ENCODE data around the gene RALGAPA1.
"Not testable (repeated sequence)": the region's sequence is repeated elsewhere in the genome, so short reads cannot be mapped to it uniquely, and the experiment has no call there.

RALGAPA1 gene

GRCh38 chr14:35808638-35809563 lies at the start of gene RALGAPA1:
Gene RALGAPA1 (minus strand): TSS chr14:35809295. CDS start chr14:35808835, 460 bp downstream.
- peak; percentile 93 for DNase-seq (ENCODE audit: low spot score)

- no peak for DNase-seq (ENCODE audit: low spot score)
Measured at GRCh38 chr14:35858521-35859209, 49.6 kb upstream of the RALGAPA1 start.

GRCh38 chr14:35855876-35856481 lies 46.9 kb upstream of the RALGAPA1 start:
- DNase-seq (ENCODE audit: low spot score): no peak

GRCh38 chr14:35854696-35855270 lies 45.7 kb upstream of the RALGAPA1 start:
- DNase-seq (ENCODE audit: low spot score): no peak

- no peak for DNase-seq (ENCODE audit: low spot score)
Measured at GRCh38 chr14:35853225-35853624, 44.1 kb upstream of the RALGAPA1 start.

GRCh38 chr14:35851823-35852222 lies 42.7 kb upstream of the RALGAPA1 start:
- no peak for DNase-seq (ENCODE audit: low spot score)

- no peak for DNase-seq (ENCODE audit: low spot score)
Measured at GRCh38 chr14:35849122-35849521, 40.0 kb upstream of the RALGAPA1 start.

GRCh38 chr14:35847636-35848035 lies 38.5 kb upstream of the RALGAPA1 start:
- no peak for DNase-seq (ENCODE audit: low spot score)

- DNase-seq (ENCODE audit: low spot score): no peak
Measured at GRCh38 chr14:35844494-35844893, 35.4 kb upstream of the RALGAPA1 start.

- DNase-seq (ENCODE audit: low spot score): not testable (repeated sequence)
Measured at GRCh38 chr14:35842245-35842644, 33.1 kb upstream of the RALGAPA1 start.

- DNase-seq (ENCODE audit: low spot score): not testable (repeated sequence)
Measured at GRCh38 chr14:35841704-35842103, 32.6 kb upstream of the RALGAPA1 start.

- DNase-seq (ENCODE audit: low spot score): no peak
Measured at GRCh38 chr14:35835208-35835982, 26.3 kb upstream of the RALGAPA1 start.

GRCh38 chr14:35829449-35829848 lies 20.4 kb upstream of the RALGAPA1 start:
- no peak for DNase-seq (ENCODE audit: low spot score)

GRCh38 chr14:35827678-35828472 lies 18.8 kb upstream of the RALGAPA1 start:
- DNase-seq (ENCODE audit: low spot score): no peak

GRCh38 chr14:35826952-35827416 lies 17.9 kb upstream of the RALGAPA1 start:
- no peak for DNase-seq (ENCODE audit: low spot score)

GRCh38 chr14:35826218-35826951 lies 17.3 kb upstream of the RALGAPA1 start, which contains the start of gene BRMS1L:
Gene BRMS1L (plus strand): TSS chr14:35826338. CDS start chr14:35826517, 179 bp downstream.
- peak; percentile 99 for DNase-seq (ENCODE audit: low spot score)

GRCh38 chr14:35825968-35826217 lies 16.8 kb upstream of the RALGAPA1 start:
- no peak for DNase-seq (ENCODE audit: low spot score)

GRCh38 chr14:35824446-35825165 lies 15.5 kb upstream of the RALGAPA1 start:
- not testable (repeated sequence) for DNase-seq (ENCODE audit: low spot score)

- no peak for DNase-seq (ENCODE audit: low spot score)
Measured at GRCh38 chr14:35822501-35822900, 13.4 kb upstream of the RALGAPA1 start.

Measured in pons (tissue), 1 donor.